Erythroblast (primary cell): Measurements from ENCODE around the gene PTEN.

Experiments
- GATA1 ChIP-seq: IDR thresholded peaks from 2 replicates; pipeline ENCODE4 v1.6.1; 2011; ENCODE audit warnings: low read depth, mild to moderate bottlenecking, control low read depth, low read length, moderate library complexity
- POLR2A ChIP-seq: IDR thresholded peaks from 2 replicates; pipeline ENCODE4 v1.6.1; 2011; ENCODE audit warnings: mild to moderate bottlenecking, low read length

DNA sequence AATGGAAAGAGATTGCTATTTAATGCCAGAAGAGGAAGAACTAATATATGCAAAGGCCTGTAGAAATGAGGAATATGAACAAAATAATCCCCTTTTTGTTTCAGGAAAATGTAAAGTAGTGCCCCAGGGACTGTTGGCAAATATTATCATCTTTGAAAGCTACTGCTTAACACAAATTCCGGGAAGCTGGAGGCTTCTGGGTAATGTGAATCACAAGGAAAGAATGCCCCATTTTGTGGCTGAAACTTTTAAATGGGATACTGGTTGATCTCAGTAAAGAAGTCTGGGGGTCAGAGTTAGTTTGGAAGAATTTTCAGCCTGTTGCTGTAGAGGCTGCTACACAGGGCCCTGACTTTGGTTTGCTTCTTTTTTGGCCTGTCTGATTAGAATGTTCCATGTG is 141.0 kb downstream of the PTEN start:
- TF ChIP-seq POLR2A, result no peak
- TF ChIP-seq GATA1, result no peak
